Activated naive CD8-positive, alpha-beta T cell (primary cell): ENCODE measurements around the gene SH3PXD2A.
"Not testable (repeated sequence)": the region's sequence is repeated elsewhere in the genome, so short reads cannot be mapped to it uniquely, and the experiment has no call there.

Source experiments
- H3K27ac Mint-ChIP-seq: one replicate; pipeline ENCODE4 v1.8.0; 2021; ENCODE audit warnings: mixed read lengths
- H3K27me3 Mint-ChIP-seq: one replicate; pipeline ENCODE4 v1.8.0; 2021; ENCODE audit warnings: mixed read lengths
- H3K36me3 Mint-ChIP-seq: one replicate; pipeline ENCODE4 v1.8.0; 2021; ENCODE audit warnings: mixed read lengths
- H3K4me1 Mint-ChIP-seq: one replicate; pipeline ENCODE4 v1.8.0; 2021; ENCODE audit warnings: low read depth, mixed read lengths
- H3K4me3 Mint-ChIP-seq: one replicate; pipeline ENCODE4 v1.8.0; 2021; ENCODE audit warnings: mild to moderate bottlenecking, mixed read lengths
- H3K9me3 Mint-ChIP-seq: one replicate; pipeline ENCODE4 v1.8.0; 2021; ENCODE audit warnings: low read depth, mixed read lengths

Gene SH3PXD2A

DNA sequence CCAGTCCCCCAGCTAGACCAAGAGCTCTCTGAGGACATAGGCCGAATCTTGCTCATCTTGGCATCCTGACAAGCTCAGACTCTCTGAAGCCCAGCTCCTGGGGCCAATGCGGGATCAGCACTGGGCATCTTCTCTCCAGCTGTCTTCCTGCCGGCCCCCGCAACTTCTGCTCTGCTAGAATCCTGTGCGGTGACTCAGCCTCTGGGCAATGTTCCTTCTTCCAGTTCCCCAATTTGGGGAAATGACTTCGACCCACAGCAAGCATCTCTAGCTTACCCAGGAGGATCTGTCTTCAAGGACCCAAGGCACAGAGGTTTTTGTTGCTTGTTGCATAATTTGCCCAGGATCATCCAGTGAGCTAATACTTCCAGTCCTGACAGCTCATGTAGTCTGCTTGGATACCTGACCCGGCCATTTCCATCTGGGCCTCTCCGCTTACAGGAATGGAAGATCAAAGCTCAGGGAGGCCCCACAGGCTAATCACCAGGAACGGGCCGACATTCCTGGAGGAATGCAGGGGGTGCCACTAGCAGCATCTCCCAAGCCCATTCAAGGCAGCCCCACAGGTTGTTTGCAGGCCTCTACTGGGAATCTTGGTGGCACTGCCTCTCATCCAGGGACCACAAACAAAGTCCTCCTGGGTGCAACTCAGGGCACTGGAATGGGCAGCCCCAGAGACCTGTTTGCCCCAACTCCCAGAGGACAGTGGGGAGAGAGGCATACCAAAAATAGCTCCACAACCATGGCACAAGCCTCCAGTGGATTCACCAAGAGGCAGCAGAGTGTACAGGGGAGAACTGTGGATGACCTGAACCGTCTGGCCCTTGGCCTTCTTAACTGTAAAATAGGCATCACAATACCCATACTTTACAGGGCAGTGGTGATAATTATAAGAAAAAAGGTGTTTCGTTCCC lies 210.0 kb downstream of the SH3PXD2A start:
- no peaks in the 10 kb centered on the region for H3K4me1 Mint-ChIP-seq
- H3K9me3 Mint-ChIP-seq: no peaks in the 10 kb centered on the region
- H3K27ac Mint-ChIP-seq: no peak overlapping the region
- H3K36me3 Mint-ChIP-seq: no peaks in the 10 kb centered on the region
- H3K4me3 Mint-ChIP-seq: no peak overlapping the region
- no peaks in the 10 kb centered on the region for H3K27me3 Mint-ChIP-seq

DNA sequence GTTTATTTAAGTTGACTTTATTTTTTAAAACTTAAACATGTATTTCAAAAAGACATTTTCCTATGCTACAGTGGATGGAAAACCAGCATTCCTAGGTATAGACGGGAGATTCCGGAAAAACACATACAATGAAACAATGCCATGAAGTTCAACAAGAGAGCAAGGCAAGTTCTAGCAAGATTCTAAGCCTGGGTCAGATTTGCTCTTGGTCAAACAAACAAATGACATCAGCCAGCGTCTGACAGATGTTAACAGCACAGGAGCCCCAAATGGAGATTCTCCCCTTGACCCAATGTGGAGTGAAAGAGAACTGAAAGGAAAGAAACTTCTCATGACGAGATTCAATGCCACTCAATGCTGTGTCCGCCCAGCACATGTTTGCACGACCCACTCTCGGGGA lies 212.0 kb downstream of the SH3PXD2A start:
- Mint-ChIP-seq H3K27me3 (no peaks in the 10 kb centered on the region), H3K9me3 (no peaks in the 10 kb centered on the region)

DNA sequence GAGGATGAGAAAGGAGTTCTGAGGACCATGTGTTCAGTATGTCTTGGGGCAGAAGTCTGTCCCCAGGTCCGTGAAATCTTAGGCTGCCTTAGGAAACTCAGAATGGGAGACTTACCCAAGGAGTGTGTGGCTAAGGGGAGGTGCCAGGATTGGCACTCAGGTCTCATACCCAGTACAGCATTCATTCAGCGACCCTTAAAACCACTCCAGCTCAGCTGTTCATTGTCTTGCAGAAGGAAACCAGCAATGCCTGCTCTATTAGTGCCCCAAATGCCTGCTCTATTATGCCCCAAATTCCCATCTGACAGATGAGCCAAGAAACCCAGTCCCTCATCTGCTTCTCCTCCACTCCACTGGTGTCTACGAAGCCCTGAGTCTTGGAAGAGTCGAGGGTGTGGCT lies 214.1 kb downstream of the SH3PXD2A start:
- Mint-ChIP-seq H3K27me3 (no peaks in the 10 kb centered on the region), H3K36me3 (no peaks in the 10 kb centered on the region), H3K9me3 (no peaks in the 10 kb centered on the region), H3K4me3 (no peak overlapping the region), H3K4me1 (no peaks in the 10 kb centered on the region), H3K27ac (no peak overlapping the region)

More for the DNA sequence above, 212.0 kb downstream of the SH3PXD2A start:
- Mint-ChIP-seq H3K36me3 (no peaks in the 10 kb centered on the region), H3K4me1 (no peaks in the 10 kb centered on the region), H3K27ac (no peak overlapping the region), H3K4me3 (no peak overlapping the region)

DNA sequence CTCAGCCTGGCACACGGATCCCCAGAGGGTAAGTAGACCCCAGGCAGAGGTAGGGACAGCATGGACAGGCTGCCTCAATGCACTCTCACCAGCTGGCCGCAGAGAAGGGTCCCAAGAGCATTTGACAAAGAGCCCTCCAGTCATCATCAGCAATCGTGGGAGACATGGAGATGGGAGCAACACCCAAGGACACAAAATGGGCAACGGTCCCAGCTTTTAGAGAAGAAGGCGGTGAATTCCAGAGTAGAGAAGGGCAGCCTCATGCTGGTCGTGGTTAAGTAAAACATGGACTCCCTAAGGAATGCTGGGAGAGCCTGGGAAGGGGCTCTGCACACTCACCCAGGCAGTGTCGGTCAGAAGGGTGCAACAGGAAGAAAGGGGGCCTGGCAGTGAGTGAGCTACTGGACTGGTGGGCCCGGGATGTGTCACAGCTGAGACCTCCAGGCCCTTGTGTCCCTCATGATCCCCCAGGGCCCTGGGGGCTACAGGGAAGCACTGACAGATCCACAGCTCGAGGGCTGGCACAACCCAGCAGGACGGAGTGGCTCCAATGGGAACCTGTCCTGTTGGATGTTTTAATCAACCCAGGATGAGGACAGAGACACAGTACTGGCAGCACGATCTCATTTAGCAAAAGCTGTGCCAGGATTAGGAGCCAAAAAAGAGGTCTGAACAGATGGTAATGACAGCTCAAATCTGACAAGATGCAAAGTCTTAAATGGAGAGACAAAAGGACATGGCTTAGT lies 214.8 kb downstream of the SH3PXD2A start:
- no peaks in the 10 kb centered on the region for H3K27me3 Mint-ChIP-seq
- no peak overlapping the region for H3K4me3 Mint-ChIP-seq
- no peaks in the 10 kb centered on the region for H3K9me3 Mint-ChIP-seq
- H3K36me3 Mint-ChIP-seq: no peaks in the 10 kb centered on the region
- no peak overlapping the region for H3K27ac Mint-ChIP-seq
- H3K4me1 Mint-ChIP-seq: no peaks in the 10 kb centered on the region

GRCh38 chr10:103638948-103639347 lies 216.4 kb downstream of the SH3PXD2A start:
- no peak overlapping the region for H3K4me3 Mint-ChIP-seq
- H3K36me3 Mint-ChIP-seq: no peaks in the 10 kb centered on the region
- no peaks in the 10 kb centered on the region for H3K27me3 Mint-ChIP-seq
- no peak overlapping the region for H3K27ac Mint-ChIP-seq
- H3K9me3 Mint-ChIP-seq: no peaks in the 10 kb centered on the region
- no peaks in the 10 kb centered on the region for H3K4me1 Mint-ChIP-seq

DNA sequence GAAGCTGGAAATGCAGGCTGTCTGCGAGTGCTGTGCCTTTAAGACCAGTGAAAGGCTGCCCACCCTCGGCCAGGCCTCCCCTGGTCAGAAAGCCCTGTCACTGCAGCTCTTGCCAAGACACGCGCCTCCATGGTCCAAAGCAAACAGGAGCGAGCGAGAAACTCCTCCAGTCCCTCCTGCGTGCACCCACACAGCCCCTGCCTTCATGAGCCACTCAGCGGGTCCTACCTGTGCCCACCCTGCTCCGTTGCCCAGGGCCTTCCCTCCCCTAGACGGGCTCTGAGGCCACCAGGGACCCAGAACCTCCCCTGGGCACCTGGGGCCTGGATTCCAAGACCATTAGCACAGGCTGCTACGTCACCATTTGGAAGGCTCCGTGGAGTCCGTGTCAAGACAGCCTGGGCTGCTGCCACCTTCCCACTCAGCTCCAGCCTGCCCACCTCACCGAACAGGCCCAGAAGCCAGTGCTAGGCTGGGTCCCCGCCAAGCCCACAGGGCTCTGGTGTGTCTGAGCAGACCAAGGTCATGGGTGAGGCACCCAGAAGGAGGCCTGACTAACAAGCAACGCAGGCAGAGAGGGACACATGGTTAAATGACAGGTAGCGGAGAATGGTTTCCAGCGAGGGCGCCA lies 217.3 kb downstream of the SH3PXD2A start:
- no peaks in the 10 kb centered on the region for H3K4me1 Mint-ChIP-seq
- H3K9me3 Mint-ChIP-seq: no peaks in the 10 kb centered on the region
- no peaks in the 10 kb centered on the region for H3K27me3 Mint-ChIP-seq
- no peak overlapping the region for H3K27ac Mint-ChIP-seq
- no peak overlapping the region for H3K4me3 Mint-ChIP-seq
- H3K36me3 Mint-ChIP-seq: no peaks in the 10 kb centered on the region

GRCh38 chr10:103637011-103637410 lies 218.4 kb downstream of the SH3PXD2A start:
- H3K27ac Mint-ChIP-seq: no peak overlapping the region
- H3K27me3 Mint-ChIP-seq: no peaks in the 10 kb centered on the region
- no peaks in the 10 kb centered on the region for H3K9me3 Mint-ChIP-seq
- H3K4me3 Mint-ChIP-seq: no peak overlapping the region
- no peaks in the 10 kb centered on the region for H3K4me1 Mint-ChIP-seq
- H3K36me3 Mint-ChIP-seq: no peaks in the 10 kb centered on the region

- Mint-ChIP-seq H3K4me3 (no peak overlapping the region), H3K27ac (no peak overlapping the region), H3K9me3 (no peaks in the 10 kb centered on the region), H3K4me1 (no peaks in the 10 kb centered on the region), H3K36me3 (no peaks in the 10 kb centered on the region), H3K27me3 (no peaks in the 10 kb centered on the region)
Measured at GRCh38 chr10:103636492-103636891, 218.9 kb downstream of the SH3PXD2A start.

- H3K9me3 Mint-ChIP-seq: no peaks in the 10 kb centered on the region
- H3K36me3 Mint-ChIP-seq: no peaks in the 10 kb centered on the region
- H3K27me3 Mint-ChIP-seq: no peaks in the 10 kb centered on the region
- H3K27ac Mint-ChIP-seq: no peak overlapping the region
- H3K4me3 Mint-ChIP-seq: no peak overlapping the region
- no peaks in the 10 kb centered on the region for H3K4me1 Mint-ChIP-seq
Measured at GRCh38 chr10:103635580-103635979, 219.8 kb downstream of the SH3PXD2A start.

GRCh38 chr10:103633846-103634245 lies 221.5 kb downstream of the SH3PXD2A start:
- Mint-ChIP-seq H3K36me3 (no peaks in the 10 kb centered on the region), H3K27ac (no peak overlapping the region), H3K27me3 (no peaks in the 10 kb centered on the region), H3K9me3 (no peaks in the 10 kb centered on the region), H3K4me1 (no peaks in the 10 kb centered on the region), H3K4me3 (no peak overlapping the region)

GRCh38 chr10:103632871-103633270 lies 222.5 kb downstream of the SH3PXD2A start:
- not testable (repeated sequence) for H3K4me1 Mint-ChIP-seq, H3K27ac Mint-ChIP-seq, H3K36me3 Mint-ChIP-seq, H3K4me3 Mint-ChIP-seq, H3K27me3 Mint-ChIP-seq, H3K9me3 Mint-ChIP-seq

DNA sequence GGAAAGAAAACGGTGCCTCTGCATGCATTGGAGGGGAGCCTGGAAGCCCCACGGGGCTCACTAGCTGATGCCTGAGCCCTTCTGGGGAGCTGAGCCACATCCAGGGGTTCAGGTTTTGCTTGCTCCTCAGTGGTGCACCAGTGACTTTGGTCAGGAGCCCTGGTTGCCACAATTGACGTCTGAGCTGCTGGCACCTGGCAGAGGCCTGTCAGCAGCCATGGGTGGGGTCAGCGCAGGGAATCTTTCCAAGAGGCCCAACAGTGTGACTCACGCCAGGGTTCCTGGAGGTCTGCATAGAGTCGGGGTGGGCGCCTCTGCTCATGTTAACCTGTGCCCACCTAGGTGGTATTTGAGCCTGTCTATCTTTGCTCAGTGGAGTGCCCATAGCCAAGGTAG lies 223.1 kb downstream of the SH3PXD2A start:
- Mint-ChIP-seq H3K27me3 (no peaks in the 10 kb centered on the region), H3K4me3 (no peak overlapping the region), H3K36me3 (no peaks in the 10 kb centered on the region), H3K4me1 (no peaks in the 10 kb centered on the region), H3K9me3 (no peaks in the 10 kb centered on the region), H3K27ac (no peak overlapping the region)

DNA sequence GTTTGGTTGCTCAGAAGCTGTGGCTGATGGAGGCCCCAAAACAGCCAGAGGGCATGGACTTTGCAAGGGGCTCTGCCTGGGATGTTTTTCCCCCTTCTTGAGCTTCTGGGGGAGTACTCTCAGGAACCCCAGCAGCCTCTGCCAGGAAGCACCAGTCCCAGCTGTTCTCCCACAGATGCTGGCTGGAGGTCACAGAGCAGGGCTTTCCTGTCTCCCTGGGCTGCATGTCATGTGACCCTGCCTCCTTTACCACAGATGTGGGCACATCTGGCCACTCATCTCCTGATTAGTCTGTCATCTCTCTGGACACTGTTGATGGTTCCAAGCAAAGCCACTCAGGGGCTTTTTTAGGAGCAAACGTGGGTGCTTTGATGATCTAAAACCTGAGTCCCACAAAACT lies 225.2 kb downstream of the SH3PXD2A start:
- H3K27me3 Mint-ChIP-seq: no peaks in the 10 kb centered on the region
- no peaks in the 10 kb centered on the region for H3K9me3 Mint-ChIP-seq
- H3K27ac Mint-ChIP-seq: no peak overlapping the region
- H3K4me3 Mint-ChIP-seq: no peak overlapping the region
- no peaks in the 10 kb centered on the region for H3K4me1 Mint-ChIP-seq
- no peaks in the 10 kb centered on the region for H3K36me3 Mint-ChIP-seq

- Mint-ChIP-seq H3K4me1 (no peaks in the 10 kb centered on the region), H3K9me3 (no peaks in the 10 kb centered on the region), H3K4me3 (no peak overlapping the region), H3K27ac (no peak overlapping the region), H3K36me3 (no peaks in the 10 kb centered on the region), H3K27me3 (no peaks in the 10 kb centered on the region)
Measured at GRCh38 chr10:103629581-103629980, 225.8 kb downstream of the SH3PXD2A start.

GRCh38 chr10:103627893-103628292 lies 227.5 kb downstream of the SH3PXD2A start:
- Mint-ChIP-seq H3K9me3 (no peaks in the 10 kb centered on the region), H3K27ac (no peak overlapping the region), H3K4me1 (no peaks in the 10 kb centered on the region), H3K27me3 (no peaks in the 10 kb centered on the region), H3K4me3 (no peak overlapping the region), H3K36me3 (no peaks in the 10 kb centered on the region)
